ENCODE measurements around the gene C19orf38. TPM values are rescaled to one million over a fixed set of nuclear protein-coding genes. Genes with fewer than 3 reads are reported as not detected.

Gene C19orf38
- total RNA-seq, 1 donor from 2014 or later: 0.26 TPM

DNA sequence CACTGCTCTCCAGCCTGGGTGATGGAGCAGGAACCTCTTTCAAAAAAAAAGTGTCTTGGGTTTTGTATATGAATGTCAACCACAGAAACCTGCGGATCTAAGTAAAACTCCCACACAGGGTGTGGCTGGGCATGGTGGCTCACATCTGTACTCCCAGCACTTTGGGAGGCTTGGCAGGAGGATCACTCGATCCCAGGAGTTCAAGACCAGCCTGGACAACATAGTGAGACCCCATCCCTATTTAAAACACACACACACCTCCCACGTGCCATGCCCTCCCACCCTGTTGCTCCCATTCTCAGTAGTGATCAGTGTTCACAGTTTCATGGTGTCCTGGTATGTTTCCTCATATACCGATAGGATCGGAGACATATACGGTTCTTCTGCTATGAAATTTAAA, 21.4 kb upstream of the C19orf38 start:
- TF ChIP-seq, protein P1, sequence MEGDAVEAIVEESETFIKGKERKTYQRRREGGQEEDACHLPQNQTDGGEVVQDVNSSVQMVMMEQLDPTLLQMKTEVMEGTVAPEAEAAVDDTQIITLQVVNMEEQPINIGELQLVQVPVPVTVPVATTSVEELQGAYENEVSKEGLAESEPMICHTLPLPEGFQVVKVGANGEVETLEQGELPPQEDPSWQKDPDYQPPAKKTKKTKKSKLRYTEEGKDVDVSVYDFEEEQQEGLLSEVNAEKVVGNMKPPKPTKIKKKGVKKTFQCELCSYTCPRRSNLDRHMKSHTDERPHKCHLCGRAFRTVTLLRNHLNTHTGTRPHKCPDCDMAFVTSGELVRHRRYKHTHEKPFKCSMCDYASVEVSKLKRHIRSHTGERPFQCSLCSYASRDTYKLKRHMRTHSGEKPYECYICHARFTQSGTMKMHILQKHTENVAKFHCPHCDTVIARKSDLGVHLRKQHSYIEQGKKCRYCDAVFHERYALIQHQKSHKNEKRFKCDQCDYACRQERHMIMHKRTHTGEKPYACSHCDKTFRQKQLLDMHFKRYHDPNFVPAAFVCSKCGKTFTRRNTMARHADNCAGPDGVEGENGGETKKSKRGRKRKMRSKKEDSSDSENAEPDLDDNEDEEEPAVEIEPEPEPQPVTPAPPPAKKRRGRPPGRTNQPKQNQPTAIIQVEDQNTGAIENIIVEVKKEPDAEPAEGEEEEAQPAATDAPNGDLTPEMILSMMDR (IDR thresholded peaks at IDR 0.05; ENCODE audit: insufficient read depth, low read length, severe bottlenecking): no peak

DNA sequence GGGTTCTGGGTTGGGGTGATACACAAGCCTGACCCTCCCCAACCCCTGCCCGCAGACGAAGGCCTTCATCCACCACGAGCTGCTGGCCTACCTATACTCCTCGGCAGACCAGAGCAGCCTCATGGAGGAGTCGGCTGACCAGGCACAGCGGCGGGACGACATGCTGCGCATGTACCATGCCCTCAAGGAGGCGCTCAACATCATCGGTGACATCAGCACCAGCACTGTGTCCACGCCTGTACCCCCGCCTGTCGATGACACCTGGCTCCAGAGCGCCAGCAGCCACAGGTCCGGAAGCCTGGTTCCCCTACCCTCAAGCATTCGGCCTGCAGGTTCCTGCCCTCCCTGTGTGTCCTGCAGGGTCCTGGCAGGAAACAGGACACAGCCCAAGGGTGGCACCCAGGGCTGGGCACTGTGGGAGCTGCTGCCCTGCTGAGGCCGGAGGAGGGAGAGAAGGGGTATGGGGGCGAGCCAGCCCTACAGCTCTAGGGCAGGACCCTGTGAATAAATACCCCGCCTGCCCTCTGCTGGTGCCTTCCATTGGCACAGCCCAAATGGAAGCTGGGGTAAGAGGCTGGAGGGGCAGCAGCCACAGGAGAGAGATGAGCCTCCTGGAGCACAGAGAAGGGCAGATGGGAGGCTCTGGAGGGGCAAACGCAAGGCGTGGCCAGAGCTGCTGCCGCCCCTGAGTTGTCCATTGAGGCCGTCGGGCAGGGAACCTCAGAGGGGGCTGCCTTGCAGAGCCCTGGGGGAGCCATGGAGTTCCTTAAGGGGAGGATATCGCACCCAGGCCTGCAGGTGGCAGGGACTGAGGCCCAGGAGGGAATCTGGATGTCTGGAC, 19.0 kb upstream of the C19orf38 start:
- peaks cover 21% of the 10 kb centered on the region for H3K36me3 ChIP-seq (ENCODE audit: control insufficient read depth, insufficient read depth, low read length)
- no peak for FAIRE-seq
- H3K27me3 ChIP-seq (ENCODE audit: control insufficient read depth, insufficient read depth, low read length): no peaks in the 10 kb centered on the region
- TF ChIP-seq, protein P1 (IDR thresholded peaks at IDR 0.05; ENCODE audit: insufficient read depth, low read length, severe bottlenecking): no peak
- no peak overlapping the region for H3K4me3 ChIP-seq (ENCODE audit: low read depth, low read length)
- no peak for DNase-seq (ENCODE audit: low read depth)

More for the DNA sequence above, 21.4 kb upstream of the C19orf38 start:
- peaks cover 23% of the 10 kb centered on the region for H3K36me3 ChIP-seq (ENCODE audit: control insufficient read depth, insufficient read depth, low read length)
- DNase-seq (ENCODE audit: low read depth) (no peak), FAIRE-seq (no peak)
- H3K4me3 ChIP-seq (ENCODE audit: low read depth, low read length): no peak overlapping the region
- H3K27me3 ChIP-seq (ENCODE audit: control insufficient read depth, insufficient read depth, low read length): no peaks in the 10 kb centered on the region

DNA sequence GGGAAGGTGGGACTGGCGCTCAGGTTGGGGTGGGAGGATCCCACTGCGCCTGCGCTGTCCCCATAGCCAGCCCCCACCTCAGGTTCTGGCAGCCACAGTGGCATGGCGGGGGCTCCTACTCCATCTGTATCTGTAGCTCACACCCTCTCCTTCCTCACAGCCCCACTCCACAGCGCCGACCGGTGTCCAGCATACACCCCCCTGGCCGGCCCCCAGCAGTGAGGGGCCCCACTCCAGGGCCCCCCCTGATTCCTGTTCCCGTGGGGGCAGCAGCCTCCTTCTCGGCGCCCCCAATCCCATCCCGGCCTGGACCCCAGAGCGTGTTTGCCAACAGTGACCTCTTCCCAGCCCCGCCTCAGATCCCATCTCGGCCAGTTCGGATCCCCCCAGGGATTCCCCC, 18.2 kb upstream of the C19orf38 start:
- Histone ChIP-seq H3K27me3 (ENCODE audit: control insufficient read depth, insufficient read depth, low read length) (no peaks in the 10 kb centered on the region), H3K36me3 (ENCODE audit: control insufficient read depth, insufficient read depth, low read length) (peaks cover 17% of the 10 kb centered on the region), H3K4me3 (ENCODE audit: low read depth, low read length) (no peak overlapping the region)
- FAIRE-seq (no peak), DNase-seq (ENCODE audit: low read depth) (no peak)
- TF ChIP-seq, protein P1 (IDR thresholded peaks at IDR 0.05; ENCODE audit: insufficient read depth, low read length, severe bottlenecking): no peak

DNA sequence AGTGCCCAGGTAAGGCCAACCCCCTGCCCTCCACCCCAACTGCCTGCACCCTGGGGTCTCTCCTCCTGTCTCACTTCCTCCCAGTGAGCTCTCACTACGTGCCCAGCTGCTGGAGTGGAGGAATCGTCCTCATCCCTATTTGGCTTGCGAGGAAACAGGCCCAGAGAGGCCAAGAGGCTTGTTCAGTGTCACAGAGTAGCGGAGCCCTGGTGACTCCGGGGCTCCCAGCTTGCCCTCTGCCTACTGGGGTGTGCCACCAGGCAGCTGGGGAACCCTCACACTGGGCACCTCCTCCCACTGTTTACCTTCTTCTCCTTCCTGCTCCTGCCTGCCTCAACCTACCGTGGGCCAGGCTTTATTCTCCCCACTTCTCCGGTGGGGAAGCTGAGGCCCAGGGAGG, 17.8 kb upstream of the C19orf38 start:
- H3K27me3 ChIP-seq (ENCODE audit: control insufficient read depth, insufficient read depth, low read length): no peaks in the 10 kb centered on the region
- peaks cover 17% of the 10 kb centered on the region for H3K36me3 ChIP-seq (ENCODE audit: control insufficient read depth, insufficient read depth, low read length)
- DNase-seq (ENCODE audit: low read depth): no peak
- H3K4me3 ChIP-seq (ENCODE audit: low read depth, low read length): no peak overlapping the region
- no peak for FAIRE-seq
- TF ChIP-seq, protein P1 (IDR thresholded peaks at IDR 0.05; ENCODE audit: insufficient read depth, low read length, severe bottlenecking): no peak

DNA sequence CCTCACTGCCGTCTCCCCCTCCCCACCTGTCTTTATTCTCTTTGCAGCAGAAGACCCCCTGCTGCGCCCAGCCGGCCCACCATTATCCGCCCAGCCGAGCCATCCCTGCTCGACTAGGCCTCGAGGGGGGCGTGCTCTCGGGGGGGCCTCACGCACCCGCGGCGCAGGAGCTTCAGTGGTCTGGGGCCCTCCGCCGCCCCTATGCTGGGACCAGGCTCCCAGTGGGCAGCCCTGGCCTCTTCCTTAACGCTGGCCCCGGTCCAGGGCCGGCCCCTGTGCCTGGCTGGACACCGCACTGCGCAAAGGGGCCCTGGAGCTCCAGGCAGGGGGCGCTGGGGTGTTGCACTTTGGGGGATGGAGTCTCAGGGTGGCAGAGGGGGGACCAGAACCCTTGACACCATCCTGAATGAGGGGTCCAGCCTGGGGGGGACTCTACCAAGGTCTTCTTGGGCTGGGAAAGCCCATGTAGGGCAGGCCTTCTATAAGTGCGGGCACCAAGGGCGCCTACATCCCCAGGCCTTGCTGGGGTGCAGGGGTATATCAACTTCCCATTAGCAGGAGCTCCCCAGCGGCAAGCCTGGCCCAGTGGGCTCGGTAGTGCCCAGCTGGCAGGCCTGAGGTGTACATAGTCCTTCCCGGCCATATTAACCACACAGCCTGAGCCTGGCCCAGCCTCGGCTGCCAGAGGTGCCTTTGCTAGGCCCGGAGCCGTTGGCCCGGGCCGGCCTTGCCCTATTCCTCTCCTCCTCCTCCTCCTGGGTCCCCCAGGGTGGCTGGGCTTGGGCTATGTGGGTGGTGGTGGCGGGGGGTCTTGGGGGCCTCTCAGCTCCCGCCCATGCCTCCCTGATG, 17.1 kb upstream of the C19orf38 start:
- DNase-seq (ENCODE audit: low read depth): no peak
- Histone ChIP-seq H3K4me3 (ENCODE audit: low read depth, low read length) (no peak overlapping the region), H3K27me3 (ENCODE audit: control insufficient read depth, insufficient read depth, low read length) (no peaks in the 10 kb centered on the region), H3K36me3 (ENCODE audit: control insufficient read depth, insufficient read depth, low read length) (peaks cover 14% of the 10 kb centered on the region)
- TF ChIP-seq, protein P1 (IDR thresholded peaks at IDR 0.05; ENCODE audit: insufficient read depth, low read length, severe bottlenecking): no peak
- no peak for FAIRE-seq

Data from bronchial epithelial cell (primary cell).